Activated CD4-positive, alpha-beta T cell treated with anti-CD3 and anti-CD28 coated beads for 24 hours (primary cell): ENCODE results near the gene SLC48A1.

Experiments used
- DNase-seq, 2 donors: peaks; one replicate each; pipeline ENCODE4 v3.0.0-alpha.2; 2020; ENCODE audit warnings: low read depth in 2 of 2

The SLC48A1 gene

DNA sequence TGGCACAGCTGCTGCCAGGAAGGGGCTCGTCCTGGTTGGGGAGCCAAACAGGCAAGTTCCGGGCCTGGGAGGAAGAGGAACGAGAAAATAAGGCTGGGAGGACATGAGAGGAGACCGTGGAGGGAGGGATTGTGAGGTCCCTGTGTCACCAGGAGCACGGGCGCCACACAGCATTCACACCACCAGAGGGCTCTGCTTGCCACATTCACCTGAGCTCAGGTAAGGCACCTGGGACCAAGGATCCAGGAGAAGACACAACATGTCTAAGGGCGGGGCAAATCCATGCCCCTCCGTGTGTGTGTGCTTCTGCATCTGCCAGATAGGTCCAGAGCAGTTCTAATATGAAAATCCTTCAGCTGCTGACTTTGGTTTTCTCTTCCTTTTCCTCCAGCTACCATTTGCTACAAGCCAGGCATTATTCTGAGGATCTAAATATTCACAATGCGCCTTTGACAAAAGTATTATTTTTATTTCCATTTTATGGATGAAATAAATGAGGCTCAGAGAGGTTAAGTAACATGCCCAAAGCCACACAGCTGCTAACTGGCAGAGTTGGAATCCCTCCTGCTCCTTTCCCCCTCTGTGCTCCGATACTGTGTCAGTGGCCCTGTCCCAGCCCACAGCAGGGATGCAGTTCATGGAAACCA lies 28.9 kb upstream of the SLC48A1 start:
- DNase-seq = no peak

DNA sequence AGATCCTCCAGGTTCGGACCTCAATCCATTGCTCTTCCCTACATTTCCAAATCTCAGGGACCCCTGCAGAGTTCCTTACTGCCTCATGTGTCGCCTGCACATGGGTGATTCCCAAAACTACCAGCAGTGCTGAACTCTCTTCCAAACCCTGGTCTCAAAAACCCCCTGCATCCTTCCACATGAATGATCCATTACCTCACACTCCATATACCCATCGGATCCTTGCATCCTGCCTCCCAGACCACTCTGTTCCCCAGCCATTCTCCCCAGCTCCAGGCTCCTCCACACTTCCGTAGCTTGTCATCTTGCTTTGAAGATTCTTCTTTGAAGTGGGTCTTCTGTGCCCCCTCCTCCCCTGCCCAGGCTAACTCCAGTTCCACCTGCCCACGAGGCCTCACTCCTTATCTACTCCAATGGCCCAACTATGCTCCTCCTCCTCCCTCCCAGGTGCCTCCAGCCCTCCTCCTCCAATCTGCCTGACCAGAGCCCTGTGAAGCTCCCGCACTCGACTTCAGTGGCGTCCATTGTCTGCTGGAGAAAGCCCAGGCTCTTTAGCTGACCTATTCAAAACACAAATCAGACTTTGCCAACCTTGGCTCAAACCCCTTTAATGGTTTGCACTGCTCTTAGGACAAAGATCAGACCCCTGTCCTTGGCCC lies 28.1 kb upstream of the SLC48A1 start:
- no peak for DNase-seq

DNA sequence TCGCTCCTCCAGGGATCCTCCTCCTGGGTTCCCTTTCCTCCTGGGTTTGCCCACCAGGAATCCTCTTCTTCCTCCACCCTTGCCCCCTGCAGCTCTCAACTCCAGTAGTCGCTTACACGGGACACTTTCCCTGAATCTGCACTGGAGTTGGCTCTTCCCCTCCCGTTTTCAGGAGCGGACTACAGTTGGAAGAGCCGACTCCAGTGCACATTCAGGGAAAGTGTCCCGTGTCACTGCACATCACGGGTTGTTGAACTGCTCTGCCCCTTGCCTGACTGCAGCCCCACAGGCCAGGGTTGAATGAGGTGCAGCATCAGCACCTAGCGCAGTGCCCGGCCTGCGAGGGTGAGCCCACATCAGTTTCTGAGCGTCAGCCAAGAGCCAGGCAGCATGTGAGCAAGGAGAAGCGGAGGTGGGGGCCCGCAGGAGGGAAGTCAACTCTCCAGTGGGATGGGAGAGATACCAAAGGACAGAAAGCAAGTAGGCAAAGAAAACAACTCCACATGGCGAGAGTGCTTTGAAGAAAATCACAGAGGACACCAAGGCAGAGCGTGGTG lies 27.5 kb upstream of the SLC48A1 start:
- no peak for DNase-seq

DNA sequence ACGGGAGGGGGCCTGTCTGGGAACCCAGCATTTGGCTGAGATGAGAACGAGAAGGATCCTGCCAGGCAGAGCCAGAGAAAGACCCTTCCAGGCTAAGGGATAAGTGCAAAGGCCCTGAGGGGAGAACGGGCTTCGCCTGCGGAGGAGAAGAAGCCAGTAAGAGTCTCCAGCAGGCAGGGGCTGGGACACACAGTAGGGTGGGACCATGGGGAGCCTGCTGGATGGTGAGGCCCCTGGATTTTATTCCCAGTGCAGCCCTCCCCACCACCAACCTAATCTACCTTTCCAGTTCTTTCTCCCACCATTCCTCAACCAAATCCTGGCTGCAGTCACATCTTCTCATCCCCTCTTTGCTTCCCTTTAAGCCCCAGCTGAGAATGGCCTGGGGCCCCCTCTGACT lies 27.0 kb upstream of the SLC48A1 start:
- no peak for DNase-seq

DNA sequence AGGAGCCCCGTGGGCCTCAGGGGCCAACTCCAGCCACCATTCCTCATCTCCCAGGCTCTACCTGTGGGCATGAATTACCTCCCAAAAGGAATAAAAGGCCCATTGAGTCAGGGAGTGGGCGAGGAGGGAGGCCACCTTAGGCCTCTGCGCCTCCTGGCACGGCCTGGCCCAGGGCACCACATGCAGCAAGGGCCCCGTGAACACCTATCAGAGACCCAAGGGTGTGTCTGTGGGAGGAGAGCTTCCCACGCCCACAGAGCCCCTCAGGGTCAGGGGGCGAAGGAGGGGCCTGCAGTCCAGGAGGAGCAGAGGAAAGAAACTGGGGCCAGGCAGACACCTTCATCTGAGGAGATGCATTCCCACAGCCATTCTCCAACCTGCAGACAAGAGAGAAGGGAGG lies 26.5 kb upstream of the SLC48A1 start:
- DNase-seq = no peak

DNA sequence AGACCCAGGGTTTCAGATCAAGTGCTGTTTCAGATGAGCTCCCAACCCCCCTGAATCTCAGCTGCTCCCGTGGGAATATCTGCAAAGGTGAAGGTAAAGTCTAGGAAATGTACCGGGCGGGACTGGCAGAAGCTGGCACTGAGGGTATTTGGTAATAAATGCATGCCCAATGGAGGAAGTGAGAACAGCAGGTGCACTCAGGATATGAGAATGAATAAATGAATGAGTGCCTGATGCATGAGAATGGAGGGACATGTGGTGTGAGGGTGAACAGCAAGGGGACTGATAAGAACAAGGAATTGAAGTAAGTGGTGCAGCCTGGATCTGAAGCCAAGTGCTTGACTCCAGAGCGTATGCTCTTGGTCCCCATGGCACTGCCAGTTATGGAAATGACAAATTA lies 25.9 kb upstream of the SLC48A1 start:
- no peak for DNase-seq

DNA sequence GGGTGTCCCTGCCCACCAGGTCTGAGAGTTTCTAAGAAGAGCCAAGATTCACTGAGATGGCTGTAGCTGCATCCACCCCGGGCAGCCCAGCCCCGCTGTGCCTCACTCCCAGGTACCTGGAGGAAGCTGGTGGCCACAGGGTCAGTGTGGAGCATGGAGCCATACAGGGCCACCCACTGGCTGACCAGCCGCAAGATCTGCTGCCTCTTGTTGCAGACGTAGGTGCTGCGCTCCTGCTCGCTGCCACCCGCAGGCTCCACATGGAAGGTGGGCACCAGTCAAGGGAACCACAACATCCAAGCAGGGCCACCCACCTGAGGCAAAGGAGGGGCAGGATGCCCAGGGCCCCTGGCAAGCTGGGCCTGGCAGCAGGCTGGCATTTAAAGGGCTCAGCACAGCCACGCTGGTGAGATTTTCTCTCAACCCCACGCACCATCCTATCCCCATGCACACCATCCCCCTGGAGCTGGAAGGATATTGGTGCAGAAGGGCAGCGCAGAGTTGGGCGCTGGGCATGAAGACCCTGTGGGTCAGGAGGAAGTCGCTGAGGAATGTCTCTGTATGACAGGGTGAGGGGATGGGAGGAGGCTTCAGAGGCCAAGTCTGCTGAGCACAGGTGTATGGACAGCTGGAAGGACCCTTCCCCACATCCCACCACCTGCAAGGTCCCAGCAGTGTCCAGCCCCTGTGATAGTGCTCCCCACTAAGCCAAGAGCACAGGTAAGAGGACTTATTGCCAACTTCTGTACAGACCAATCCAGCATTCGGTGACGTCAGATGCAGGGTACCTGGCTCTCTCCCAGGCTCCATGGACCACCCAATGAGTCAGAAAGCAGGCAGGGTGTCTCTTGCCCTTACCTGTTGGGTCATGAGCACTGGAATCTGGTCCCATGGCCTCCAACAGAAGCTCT lies 25.2 kb upstream of the SLC48A1 start:
- no peak for DNase-seq

DNA sequence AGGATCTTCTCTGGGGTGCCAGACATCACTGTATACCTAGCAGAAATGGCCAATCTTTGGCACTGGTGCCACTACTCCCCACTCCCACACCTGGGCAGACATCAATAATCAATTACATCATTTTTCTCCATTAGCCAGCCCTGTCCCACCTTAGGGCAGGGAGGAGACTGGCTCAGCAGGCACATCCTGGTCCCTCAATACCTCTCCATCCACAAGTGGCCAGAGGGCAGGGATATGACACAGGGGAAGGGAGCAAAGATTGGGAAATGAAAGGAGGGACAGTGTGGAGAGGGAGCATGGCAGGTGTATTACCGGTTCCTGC lies 24.6 kb upstream of the SLC48A1 start:
- DNase-seq = no peak

DNA sequence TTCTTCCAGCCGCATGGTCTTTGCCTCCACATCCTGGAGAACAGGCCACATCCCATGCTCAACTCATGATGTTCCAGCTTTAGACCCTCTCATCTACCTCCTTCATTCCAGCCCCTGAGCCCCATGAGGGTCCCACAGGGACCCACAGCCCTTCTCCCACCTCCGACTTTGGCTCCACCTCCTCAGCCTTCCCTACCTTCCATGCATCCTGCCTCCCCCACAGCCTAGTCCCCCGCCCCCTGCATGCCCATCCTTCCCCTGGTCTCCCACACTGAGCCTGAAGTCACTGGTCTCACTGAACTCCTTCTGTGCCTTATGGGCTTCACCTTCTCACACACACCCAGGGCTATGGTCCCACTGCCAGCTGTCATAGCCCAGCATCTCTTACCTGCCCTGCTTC lies 24.1 kb upstream of the SLC48A1 start:
- DNase-seq = no peak

DNA sequence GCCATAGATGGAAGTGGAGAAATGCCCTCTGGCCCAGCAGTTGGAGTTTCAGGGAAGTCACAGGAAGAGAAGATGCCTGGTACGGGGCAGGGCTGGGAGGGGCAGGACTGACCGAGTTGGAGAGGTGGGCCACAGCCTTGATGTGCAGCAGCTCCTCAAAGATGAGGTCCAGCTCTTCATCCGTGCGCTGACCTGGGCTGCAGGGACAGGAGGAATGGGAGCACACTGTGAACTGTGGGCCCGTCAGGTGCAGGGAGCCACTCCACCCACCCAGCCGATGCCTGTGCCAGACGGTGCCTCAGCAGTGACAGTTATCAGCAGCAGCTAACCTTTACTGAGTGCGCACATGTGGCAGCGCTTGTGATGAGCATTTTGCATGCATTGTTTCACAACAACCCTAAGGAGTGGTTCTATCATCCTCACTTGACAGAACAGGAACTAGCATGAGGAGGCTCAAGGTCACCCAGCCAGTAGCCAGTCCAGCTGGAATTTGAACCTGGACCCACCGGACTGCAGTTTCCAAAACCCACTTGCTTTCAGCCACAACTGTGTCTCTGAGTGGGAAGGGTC lies 22.7 kb upstream of the SLC48A1 start:
- DNase-seq = no peak

DNA sequence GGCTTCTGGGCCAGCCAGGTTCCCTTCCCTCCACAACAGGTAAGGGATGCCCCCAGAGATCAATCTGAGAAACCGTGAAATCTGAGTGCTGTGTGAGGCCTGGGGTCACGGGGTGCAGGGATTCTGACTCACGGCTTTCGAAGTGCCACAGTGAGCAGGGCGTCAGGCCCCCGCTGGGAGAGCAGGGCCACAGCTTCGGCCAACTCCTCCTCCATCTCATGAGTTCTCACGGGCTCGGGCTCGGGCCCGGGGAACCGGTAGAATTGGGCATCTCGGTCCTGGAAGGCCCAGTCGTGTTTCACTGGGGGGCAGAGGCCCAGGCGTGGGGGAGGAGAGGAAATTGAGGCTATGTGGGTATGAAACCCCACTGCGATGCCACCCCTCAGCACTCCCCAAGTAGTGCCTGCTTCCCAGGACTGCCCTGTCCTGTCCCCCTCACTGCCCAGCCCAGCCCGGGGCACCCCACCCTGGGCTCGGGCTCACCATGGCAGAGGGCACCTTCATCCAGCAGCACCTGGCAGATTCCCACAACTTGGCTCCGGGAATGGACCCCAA lies 22.0 kb upstream of the SLC48A1 start:
- no peak for DNase-seq

DNA sequence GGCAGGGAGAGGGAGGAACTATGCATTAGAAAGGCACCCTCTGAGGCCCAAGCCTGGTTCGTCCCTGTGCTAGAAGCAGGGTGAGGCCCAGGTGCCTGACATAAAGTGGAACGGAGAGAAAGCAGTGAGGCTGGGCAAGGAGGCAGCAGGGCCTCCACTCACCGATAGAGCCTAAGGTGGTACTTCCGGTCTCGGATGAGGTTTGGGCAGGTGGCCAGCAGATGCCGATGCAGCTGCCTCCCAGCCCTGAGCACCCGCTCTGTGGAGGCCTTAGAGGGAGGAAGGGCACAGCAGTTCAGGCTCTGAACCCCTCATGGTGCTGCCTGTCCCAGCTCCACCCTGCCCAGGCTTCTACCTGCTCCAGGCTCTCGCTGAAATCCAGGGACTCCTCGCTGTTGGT lies 21.5 kb upstream of the SLC48A1 start:
- DNase-seq = no peak

DNA sequence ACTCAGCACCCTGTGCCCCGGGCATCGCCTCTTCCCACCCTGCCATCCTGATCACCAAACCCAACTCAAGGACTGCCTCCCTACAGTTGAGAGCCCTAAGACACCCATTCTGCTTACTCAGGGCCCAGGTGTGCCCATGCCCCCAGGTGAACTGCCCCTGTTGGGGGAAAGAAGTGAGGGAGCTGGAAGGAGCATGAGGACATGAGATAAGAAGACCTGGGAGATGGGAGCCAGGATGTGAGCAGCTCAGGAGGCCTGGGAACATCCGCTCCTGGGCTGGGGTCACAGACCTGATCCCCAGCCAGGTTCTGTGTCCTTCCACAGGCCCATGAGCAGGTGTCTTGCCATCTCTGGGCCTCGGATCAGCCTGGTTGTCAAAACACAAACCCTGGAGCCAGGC lies 20.9 kb upstream of the SLC48A1 start:
- DNase-seq = no peak

DNA sequence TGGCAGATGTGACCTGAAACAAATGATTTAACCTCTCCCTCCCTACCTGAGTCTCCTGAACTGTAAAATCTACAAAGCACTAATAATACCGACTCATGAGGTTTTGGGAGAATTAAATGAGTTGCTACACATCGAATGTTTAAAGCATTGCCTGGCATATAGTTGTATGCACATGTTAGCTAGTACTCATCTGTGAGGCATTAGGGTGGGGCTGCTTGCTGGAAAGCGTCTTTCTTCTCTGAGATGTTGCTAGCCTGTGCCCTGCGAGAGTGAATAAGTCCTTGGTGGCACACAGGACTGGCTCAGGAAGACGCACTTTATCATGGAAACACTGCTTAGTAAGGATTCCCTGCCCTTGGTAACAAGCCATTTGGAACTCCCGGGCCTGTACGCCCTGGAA lies 20.5 kb upstream of the SLC48A1 start:
- DNase-seq = no peak

DNA sequence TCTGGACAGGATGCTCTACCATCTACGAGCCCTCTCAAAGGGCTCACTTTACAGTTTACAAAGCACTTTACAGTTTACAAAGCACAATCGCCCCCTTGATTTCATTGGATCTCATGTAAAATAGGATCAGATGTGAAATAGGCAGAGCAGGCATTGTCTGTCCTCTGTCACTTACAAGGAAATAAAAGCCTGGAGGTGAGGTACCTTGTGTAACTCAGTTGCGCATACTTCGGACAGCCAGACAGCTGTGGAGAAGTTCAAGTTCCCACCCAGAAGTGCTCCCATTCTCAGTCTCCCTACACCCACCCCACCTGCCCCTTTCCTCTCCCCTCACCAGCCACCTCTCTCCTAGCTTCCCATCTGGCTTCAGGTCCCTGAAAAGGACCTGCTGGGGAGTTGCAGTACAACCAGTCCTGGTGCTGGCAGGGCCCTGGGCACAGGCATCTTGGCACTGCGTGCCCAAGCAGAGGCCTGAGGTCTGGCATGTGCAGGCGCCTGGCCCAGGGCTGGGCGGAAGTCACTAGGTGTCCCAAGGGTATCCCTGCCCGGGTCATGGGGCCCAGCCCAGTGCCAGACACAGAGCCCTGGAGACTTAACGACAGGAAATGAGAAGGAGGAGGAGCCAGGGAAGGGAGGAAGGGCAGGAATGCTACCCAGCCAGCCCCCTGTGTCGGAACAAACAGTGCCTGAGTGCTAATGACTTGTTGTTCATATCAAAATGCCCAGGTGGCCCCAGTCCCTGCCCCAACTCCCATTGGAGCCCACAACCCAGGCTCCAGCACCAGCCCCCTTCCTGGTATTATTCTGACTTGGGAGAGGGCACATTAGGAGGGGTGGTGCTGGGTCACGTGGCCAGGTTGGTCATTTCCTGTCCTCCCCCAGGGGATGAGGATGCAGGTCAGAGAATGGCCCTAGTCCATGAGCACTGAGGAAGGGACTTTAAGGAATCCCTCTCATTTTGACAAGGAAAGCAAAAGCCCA lies 19.7 kb upstream of the SLC48A1 start:
- DNase-seq = no peak

DNA sequence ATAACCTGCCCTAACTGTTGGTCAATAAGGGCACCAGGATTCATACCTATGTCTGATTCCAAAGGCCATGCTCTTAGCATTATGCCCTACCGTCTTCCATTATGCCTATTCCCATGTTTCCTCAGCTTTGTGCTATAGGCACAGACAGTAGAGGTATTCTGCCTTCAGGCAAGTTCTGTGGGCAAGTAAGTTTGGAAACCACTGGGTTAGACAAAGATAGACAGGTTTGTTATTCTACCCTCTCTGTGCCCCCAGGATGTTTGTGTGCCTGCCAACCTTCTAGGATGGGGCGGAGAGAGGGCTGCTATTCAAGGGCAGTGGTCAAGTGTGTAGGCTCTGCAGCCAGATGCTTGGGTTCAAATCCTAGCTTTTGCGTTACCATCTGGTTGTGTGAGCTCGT lies 18.9 kb upstream of the SLC48A1 start:
- DNase-seq = no peak

DNA sequence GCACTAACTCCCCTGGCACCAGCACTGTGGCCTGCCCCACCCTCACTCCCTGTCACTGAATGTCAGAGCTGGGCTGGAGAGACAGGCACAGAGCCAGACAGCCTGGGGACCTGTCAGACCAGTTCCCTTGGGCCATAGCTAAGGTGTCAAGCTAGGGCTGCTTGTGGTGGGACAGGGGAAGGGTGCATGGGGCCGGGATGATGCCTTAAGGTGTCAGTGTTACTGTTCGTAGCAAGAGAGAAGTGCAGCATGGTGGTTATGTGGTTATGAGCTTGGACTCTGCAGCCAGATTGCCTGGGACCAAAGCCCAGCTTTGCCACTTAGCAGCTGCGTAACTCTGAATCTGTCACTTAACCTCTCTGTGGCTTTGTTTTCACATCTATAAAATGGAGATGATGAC lies 18.2 kb upstream of the SLC48A1 start:
- DNase-seq = no peak

DNA sequence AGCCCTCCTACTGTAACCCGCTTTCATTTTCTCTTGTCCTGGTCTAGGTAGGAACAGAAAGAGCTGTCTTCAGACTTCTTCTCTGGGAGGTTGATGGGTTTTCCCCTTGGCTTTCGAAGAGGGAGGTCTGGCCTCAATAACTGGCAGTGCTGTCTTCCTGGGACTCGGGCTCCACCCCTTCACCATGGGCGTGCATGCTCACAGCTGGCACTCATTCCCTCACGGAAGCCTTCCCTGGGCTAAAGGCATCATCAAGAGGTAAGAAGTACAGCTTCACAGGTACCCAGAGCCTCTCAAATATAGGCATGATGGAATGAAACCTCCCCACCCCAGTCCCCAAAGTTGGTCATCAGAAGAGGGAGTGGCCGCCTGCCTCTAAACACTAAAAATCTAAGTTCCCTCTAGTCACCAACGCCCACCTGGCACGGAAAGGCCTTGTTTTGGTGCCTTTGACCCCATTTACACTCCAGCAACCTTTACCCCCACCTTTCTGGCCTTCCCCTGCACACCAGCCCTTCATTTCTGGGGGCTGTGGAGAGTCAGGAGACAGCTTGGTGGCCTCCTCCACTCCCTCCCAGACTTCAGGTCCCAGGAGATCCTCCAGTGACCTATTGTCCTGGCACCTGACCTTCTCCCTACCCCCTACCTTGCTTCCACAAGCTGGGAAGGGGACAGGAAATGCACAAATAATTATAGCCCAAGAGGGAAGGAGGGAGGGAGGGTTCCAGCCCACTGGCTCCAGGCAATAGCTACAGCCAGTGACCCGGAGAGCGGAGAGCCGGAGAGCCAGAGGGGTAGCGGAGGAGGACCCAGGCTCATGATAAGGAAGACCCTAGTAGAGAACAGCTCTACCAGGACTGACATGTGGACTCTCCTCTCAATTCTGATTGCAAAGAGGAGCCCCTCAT lies 17.1 kb upstream of the SLC48A1 start:
- DNase-seq = no peak

DNA sequence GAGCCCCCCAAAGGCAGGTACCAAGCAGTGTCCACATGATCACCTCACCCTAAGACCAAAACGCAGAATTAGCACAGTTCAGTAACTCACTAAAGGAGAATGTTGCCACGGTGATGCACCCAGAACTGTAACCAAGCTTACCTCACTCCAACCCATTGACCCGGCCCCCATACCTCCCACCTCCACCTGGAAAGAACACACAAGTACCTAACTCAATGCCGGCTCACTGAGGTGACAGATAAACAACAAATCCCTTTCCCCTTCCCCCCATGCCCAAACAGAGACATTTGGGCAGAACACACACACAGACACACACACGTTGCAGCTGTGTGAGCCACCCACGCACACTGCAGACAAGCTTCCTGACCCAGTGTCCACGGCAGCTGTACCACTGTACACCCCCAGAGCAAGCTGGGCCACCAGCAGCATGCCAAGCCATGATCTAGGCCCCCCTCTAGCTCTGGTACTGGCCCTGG lies 15.6 kb upstream of the SLC48A1 start:
- no peak for DNase-seq
